Nephron (organoid): Measurements from ENCODE around the gene CCDC171.

Experiments
- H3K27ac Mint-ChIP-seq, 3 experiments: 2 replicates each; pipeline ENCODE4 v1.8.0; 2020; ENCODE audit warnings: mixed read lengths in 3 of 3, mild to moderate bottlenecking in 2 of 3, moderate library complexity in 1 of 3
- H3K27me3 Mint-ChIP-seq: 2 replicates; pipeline ENCODE4 v1.8.0; 2021; ENCODE audit warnings: low read depth, mild to moderate bottlenecking, moderate library complexity, mixed read lengths
- H3K36me3 Mint-ChIP-seq: 2 replicates; pipeline ENCODE4 v1.8.0; 2020; ENCODE audit warnings: low read depth, mixed read lengths
- H3K4me1 Mint-ChIP-seq: 2 replicates; pipeline ENCODE4 v1.8.0; 2020; ENCODE audit warnings: mixed read lengths
- H3K4me3 Mint-ChIP-seq, 3 experiments: 2 replicates each; pipeline ENCODE4 v1.8.0; 2020; ENCODE audit warnings: mild to moderate bottlenecking in 3 of 3, mixed read lengths in 3 of 3, moderate library complexity in 2 of 3
- H3K9me3 Mint-ChIP-seq: 2 replicates; pipeline ENCODE4 v1.8.0; 2020; ENCODE audit warnings: mixed read lengths
- TF ChIP-seq, protein P1 (sequence below), 3 experiments: fragments of 200-600 bp; sonication (generic); IDR thresholded peaks; one replicate each; pipeline ENCODE4 v1.5.0; 2021; ENCODE audit warnings: antibody characterized with exemption in 3 of 3; ENCODE audit not compliant: unreplicated experiment in 3 of 3

CCDC171 gene

DNA sequence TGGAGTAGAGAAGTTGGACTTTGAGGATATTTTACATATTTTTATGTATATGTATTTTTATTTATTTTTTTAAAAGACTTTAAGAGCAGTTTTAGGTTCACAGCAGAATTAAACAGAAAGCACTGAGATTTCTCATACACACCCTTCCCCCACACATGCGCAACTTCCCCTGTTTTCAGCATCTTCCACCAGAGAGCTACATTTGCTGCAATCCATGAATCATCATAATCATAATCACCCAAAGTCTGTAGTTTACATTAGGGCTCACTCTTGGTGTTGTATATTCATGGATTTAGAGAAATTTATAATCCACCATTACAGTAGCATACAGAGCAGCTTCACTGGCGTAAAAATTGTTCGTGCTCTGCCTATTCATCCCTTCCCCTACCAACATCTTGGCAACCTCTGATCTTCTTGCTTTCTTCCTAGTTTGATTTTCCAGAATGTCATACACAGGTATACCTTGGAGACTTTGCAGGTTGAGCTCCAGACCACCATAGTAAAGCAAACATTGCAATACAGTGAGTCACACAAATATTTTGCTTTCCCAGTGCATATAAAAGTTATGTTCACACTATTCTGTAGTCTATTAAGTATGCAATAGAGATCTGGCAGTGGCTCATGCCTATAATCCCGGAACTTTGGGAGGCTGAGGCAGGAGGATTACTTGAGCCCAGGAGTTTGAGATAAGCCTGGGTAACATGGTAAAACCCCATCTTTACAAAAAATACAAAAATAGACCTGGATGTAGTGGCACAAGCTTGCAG, 9.6 kb upstream of the CCDC171 start:
- Mint-ChIP-seq H3K4me1 (peaks cover 13% of the 10 kb centered on the region), H3K9me3 (peaks cover 3% of the 10 kb centered on the region), H3K4me3 (no peak overlapping the region), H3K27me3 (no peaks in the 10 kb centered on the region), H3K27ac (no peak overlapping the region), H3K36me3 (no peaks in the 10 kb centered on the region)
- TF ChIP-seq, protein P1, sequence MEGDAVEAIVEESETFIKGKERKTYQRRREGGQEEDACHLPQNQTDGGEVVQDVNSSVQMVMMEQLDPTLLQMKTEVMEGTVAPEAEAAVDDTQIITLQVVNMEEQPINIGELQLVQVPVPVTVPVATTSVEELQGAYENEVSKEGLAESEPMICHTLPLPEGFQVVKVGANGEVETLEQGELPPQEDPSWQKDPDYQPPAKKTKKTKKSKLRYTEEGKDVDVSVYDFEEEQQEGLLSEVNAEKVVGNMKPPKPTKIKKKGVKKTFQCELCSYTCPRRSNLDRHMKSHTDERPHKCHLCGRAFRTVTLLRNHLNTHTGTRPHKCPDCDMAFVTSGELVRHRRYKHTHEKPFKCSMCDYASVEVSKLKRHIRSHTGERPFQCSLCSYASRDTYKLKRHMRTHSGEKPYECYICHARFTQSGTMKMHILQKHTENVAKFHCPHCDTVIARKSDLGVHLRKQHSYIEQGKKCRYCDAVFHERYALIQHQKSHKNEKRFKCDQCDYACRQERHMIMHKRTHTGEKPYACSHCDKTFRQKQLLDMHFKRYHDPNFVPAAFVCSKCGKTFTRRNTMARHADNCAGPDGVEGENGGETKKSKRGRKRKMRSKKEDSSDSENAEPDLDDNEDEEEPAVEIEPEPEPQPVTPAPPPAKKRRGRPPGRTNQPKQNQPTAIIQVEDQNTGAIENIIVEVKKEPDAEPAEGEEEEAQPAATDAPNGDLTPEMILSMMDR (IDR thresholded peaks at IDR 0.05; ENCODE audit: unreplicated experiment in 3 of 3), result no peak

DNA sequence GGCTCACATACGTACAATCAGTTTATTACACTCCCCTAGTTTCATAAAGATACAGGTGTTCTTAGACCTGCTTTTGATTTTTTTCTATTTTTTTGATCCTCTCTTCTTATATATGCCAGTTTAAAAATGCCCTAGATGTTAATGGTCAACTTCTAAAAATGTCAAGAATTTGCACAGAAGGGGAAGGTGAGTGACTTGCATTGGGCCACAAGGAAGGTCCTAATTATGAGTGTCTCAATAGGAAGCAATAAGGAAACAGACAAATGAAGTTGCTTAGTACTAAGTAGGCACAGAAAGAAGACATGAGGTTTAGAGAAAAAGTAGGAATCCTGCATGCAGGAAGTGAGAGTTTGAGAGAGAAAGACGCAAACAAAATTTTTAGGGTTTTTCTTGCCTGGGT, 3.2 kb upstream of the CCDC171 start:
- H3K36me3 Mint-ChIP-seq, result no peaks in the 10 kb centered on the region
- no peaks in the 10 kb centered on the region for H3K27me3 Mint-ChIP-seq
- H3K27ac Mint-ChIP-seq, result peak overlapping the region in 2 of 3 experiments; percentile 33 to 34
- no peaks in the 10 kb centered on the region for H3K9me3 Mint-ChIP-seq
- TF ChIP-seq, protein P1 (IDR thresholded peaks at IDR 0.05; ENCODE audit: unreplicated experiment in 3 of 3), result no peak
- no peaks in the 10 kb centered on the region for H3K4me1 Mint-ChIP-seq
- H3K4me3 Mint-ChIP-seq, result peak overlapping the region; percentile 5 to 32 (median 12)

DNA sequence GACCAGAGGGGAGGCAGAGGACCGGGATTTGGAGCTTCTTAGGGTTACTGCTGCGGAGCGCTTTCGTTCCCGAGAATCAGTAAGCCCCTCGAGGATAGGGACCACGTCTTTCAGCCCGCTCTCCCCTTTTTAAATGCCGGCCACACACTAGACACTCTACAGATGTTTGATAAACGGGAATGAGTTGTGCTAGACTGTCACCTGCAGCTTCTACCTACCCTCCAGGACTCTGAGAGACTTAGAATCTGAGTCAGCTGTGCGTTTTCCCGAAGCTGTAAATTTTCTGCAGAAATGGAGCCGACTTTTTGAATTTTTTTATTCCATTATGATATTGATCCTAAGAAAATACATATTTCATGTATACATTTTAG, 670 bp downstream of the CCDC171 start:
- H3K4me3 Mint-ChIP-seq, result peak overlapping the region; percentile 90 to 98 (median 91)
- TF ChIP-seq, protein P1 (IDR thresholded peaks at IDR 0.05; ENCODE audit: unreplicated experiment in 3 of 3), result no peak

DNA sequence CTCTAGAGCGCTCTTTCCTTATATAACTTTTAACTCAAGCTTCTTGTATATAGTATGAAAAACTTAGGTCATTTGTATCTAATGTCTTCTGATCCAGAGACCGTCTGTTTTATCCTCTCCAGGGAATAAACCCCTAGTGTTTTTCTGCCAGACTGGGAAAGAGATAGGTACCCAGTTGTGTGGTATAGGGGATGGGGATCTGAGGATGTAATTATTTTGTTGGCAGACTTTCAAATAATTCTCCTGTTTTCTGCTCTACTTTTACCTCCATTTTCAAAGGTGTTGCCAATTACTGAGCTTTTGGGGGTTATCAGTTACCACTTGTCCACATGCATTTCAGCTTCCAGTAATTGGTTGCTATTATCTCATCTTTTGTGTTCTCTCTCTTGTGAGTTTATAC, 17.9 kb downstream of the CCDC171 start:
- no peaks in the 10 kb centered on the region for H3K9me3 Mint-ChIP-seq
- TF ChIP-seq, protein P1 (IDR thresholded peaks at IDR 0.05; ENCODE audit: unreplicated experiment in 3 of 3), result no peak

More for the DNA sequence above, 670 bp downstream of the CCDC171 start:
- H3K27ac Mint-ChIP-seq, result peak overlapping the region; percentile 82 to 96 (median 94)
- no peaks in the 10 kb centered on the region for H3K9me3 Mint-ChIP-seq
- H3K27me3 Mint-ChIP-seq, result no peaks in the 10 kb centered on the region
- H3K4me1 Mint-ChIP-seq, result no peaks in the 10 kb centered on the region
- H3K36me3 Mint-ChIP-seq, result peaks cover 18% of the 10 kb centered on the region

DNA sequence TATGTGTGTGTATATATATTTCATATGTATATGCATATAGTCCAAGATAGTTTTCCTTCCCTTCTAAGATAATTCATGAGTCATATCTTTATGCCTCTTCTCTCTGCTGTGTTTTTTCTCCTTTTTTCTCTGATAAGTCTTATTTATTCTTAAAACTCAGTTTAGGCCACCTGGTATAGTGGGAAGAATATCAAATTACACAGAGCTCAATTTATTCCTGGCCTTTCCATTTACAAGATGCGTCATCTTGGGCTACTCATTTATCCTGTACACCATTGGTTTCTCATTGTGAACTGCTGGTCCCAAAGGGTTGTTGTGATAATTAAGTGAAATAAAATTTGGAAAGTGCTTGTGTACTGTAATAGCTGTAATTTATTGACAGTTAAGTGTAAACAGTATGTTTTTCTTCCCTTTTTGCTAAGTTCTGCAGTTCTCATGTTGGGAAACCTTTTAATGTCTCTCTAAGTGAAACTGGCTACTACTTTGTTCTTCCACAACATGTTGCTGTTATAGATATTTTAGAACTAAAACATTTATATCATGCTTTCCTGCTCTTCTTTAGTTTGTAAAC, 19.4 kb downstream of the CCDC171 start:
- H3K9me3 Mint-ChIP-seq, result no peaks in the 10 kb centered on the region
- no peaks in the 10 kb centered on the region for H3K27me3 Mint-ChIP-seq
- TF ChIP-seq, protein P1 (IDR thresholded peaks at IDR 0.05; ENCODE audit: unreplicated experiment in 3 of 3), result no peak
- no peak overlapping the region for H3K4me3 Mint-ChIP-seq
- H3K4me1 Mint-ChIP-seq, result no peaks in the 10 kb centered on the region
- peaks cover 9% of the 10 kb centered on the region for H3K36me3 Mint-ChIP-seq
- no peak overlapping the region for H3K27ac Mint-ChIP-seq

More for the DNA sequence above, 17.9 kb downstream of the CCDC171 start:
- Mint-ChIP-seq H3K4me3 (no peak overlapping the region), H3K27ac (no peak overlapping the region), H3K4me1 (no peaks in the 10 kb centered on the region), H3K36me3 (peaks cover 9% of the 10 kb centered on the region), H3K27me3 (no peaks in the 10 kb centered on the region)
